Middle frontal gyrus (tissue), 1 donor: ENCODE measurements around the gene VIL1.

ENCODE experiments used
- DNase-seq: peaks from one replicate; pipeline ENCODE4 v3.0.0-alpha.2; 2015; ENCODE audit warnings: low spot score; ENCODE audit errors: extremely low spot score

Gene VIL1

DNA sequence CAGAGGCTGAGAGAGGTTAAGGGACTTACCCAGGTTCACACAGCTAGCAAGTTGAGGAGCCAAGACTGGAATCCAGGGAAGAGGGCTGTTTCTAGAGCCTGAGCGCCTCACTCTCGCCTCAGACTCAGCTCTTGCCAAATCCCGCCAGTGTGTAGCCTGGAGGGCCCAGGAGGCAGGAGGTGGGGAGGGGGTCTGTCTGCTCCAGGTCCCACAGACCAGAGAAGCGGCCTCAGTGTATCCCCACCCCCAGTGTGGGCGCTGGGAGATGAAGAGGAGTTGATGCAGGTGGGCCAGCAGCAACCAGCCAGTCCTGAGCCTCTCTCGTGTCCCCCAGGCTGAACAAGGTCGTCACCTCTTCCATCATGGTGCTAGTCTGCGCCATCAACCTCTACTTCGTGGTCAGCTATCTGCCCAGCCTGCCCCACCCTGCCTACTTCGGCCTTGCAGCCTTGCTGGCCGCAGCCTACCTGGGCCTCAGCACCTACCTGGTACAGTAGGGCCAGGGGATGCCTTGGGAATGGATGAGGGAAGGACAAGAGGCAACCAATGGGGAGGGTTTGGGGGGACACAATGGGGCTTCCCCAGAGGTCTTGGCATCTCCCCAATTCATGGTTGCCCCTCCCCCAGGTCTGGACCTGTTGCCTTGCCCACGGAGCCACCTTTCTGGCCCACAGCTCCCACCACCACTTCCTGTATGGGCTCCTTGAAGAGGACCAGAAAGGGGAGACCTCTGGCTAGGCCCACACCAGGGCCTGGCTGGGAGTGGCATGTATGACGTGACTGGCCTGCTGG is 24.4 kb upstream of the VIL1 start:
- DNase-seq, result no peak

DNA sequence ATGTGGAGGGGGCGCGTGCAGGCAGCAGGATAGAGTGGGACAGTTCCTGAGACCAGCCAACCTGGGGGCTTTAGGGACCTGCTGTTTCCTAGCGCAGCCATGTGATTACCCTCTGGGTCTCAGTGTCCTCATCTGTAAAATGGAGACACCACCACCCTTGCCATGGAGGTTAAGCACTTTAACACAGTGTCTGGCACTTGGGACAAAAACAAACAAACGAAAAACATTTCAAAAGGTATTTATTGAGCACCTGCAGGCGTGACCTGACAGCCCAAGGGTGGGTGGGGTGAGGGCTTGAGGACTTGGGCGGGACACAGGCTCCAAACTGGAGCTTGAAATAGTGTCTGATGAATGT is 23.9 kb upstream of the VIL1 start:
- DNase-seq, result no peak

DNA sequence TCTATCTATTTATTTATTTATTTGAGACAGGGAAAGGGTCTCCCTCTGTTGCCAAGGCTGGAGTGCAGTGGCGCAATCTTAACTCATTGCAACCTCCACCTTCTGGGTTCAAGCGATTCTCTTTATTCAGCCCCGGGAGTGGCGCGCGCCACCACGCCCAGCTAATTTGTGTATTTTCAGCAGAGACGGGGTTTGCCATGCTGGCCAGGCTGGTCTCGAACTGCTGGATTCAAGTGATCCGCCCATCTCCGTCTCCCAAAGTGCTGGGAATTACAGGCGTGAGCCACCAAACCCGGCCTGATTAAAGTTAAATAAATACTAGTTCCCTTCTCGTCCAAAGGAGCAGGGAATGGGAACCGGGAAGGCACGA is 23.5 kb upstream of the VIL1 start:
- no peak for DNase-seq

DNA sequence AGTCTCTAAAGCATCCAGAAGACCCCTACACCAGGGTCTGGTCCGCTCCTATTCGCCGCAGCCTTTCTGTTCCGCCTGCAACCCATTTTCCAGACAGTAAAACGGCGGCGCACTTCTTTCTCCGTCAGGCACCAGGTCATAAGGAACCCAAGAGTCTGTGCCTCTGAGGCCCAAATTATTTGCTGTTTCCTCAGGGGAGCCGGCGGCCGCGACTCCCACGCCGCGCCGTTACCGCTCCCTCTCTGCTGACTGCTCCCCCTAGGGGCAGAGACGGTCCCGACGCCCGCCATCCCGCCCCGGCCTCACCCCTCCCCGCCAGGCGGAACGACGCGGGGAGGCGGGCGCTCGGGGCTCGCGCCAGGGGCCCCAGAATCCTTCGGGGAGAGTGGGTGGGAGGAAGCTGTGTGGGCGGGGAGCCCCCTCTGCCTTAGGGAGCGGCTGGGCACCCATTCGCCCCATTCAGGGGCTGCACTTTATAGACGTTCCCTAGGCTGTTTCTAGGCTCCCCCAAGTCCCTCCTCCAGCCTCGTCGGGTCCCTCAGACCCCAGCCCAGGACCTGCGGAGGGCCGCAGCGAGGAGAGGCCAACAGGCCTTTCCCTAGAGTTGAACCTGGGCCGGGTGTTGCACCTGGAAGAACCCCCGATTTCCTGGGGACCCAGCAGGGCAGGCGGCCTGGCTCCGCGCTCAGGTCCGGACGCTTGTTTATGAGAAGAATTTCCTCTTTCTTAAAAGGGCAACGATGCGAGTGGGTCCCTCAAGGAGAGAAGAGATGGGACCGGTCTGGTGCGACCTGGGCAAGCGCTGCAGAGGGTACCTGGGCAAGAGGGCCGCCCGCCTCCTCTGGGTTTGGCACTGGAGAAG is 22.9 kb upstream of the VIL1 start:
- DNase-seq, result peak; percentile 88

DNA sequence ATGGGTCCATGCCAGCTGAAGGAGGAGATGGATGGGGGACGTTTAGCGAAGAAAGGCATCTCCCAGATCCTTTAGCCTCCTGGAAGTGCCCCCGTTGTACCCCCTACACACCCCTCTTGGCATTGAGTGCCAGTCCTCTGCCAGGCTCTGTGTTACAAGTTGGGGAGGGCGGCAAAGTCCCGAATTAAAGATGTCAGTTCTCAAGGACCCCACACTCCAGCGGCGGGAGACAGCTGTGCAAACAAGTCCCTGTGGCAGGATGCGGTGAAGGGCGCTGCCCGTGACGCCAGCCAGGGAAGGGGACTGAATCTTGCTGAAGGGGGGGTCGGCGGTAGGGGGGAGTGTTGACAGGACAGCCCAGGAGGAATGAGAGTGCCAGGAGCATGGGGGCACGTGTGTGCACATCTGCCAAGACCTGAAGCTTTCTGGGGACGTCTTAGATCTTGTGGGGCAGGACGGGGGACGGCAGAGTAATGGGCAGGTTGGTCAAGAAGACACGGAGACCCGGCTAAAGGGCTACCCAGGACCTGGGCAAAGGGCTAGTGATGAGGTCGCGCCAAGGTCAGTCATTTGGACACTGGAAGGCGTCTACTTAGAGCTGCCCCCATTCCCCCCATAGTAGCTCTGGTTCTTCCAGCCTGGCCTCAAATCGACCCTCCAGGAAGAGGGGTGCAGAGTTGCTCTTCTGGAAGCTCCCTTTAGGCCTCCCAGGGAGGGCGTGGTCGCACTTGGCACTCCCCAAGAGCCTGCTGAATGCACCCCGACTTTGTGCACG is 22.0 kb upstream of the VIL1 start:
- DNase-seq, result no peak

DNA sequence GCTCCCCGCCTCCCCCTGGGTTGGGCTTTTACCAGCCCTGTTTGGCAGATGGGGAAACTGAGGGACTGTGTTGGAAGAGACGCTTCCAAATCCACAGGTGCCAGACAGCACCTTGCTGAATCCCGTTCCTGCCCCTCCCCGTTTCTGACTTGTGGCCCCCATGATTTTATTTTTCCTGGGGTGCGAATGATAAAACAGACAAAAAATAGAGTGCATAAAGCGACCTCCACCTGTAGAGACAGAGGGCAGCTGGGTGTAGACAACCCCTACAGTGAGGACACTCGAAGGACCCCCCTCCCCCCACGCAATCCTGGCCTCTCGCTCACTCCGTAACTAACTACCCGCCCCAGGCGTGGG is 21.5 kb upstream of the VIL1 start:
- DNase-seq, result no peak

DNA sequence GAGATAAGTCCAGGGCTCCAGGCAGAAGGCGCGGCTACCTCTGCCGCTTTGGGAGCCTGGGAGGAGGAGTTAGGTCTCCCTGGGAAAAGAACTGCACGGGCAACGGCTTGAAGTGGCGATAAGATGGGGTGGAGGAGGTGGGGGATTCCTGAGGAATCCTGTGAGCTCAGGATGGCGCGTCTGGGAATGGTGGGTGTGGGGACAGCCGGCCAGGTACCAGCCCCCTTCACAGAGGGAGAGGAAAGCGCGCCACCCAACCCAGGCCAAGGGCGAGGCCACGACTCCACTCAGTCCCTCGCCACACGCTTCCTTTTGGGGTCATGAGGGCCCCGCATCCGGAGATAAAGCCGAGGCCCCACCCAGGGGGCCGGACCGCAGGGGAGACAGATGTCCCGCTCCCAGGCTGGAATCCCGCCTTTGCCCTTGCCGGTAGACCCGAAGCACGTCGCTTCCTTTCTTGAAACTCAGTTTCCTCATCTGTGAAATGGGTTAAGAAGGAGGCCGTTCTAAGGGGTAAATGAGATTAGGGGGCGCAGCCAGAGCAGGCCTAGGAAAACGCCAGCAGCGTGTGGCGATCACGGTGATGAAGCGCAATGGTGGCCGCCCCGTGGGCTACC is 21.0 kb upstream of the VIL1 start:
- DNase-seq, result no peak

DNA sequence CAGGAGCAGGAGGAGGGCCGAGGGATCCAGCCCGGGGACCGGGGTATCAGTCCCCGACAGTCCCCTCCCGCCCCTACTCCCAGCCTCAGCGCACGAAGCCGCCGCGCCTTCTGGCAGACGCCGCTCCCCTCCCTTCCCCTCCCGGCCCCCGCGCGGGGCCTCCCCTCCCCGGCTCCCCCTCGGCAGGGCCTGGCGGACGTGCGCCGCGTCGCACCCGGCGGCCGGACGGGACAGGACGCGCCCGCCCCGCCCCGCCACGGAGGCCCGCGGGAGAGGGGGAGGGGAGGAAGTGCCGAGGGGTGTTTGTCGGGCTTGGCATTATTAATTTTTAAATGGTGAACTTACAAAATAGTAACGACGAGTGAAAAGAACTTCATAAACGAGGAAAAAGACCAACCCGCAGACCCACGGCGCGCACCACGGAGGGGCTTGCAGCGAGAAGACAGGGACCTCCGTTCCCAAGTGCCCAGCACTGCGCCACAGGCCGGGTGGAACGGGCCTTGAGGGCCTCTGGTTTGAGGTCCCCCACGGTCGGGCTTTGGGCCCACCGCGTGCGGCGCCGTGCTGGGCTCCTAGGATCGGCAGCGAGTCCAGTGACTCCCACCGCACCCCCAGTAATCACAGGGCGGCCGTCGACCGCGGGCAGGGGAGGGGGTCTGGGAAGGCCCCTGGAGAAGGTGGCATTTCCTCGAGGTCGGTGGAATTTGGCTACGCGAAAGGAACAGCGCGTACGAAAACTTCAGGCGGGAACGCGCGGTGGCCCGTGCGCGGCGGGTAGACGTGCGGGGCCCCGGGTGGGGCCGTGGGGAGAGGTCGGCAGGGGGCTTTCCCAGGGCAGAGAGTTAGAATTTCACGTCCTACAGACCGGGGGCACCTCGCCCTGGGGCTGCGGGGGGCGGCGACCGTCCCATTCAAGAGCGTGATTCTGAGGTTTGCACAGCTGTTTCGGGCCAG is 20.2 kb upstream of the VIL1 start:
- DNase-seq, result peak; percentile 30

DNA sequence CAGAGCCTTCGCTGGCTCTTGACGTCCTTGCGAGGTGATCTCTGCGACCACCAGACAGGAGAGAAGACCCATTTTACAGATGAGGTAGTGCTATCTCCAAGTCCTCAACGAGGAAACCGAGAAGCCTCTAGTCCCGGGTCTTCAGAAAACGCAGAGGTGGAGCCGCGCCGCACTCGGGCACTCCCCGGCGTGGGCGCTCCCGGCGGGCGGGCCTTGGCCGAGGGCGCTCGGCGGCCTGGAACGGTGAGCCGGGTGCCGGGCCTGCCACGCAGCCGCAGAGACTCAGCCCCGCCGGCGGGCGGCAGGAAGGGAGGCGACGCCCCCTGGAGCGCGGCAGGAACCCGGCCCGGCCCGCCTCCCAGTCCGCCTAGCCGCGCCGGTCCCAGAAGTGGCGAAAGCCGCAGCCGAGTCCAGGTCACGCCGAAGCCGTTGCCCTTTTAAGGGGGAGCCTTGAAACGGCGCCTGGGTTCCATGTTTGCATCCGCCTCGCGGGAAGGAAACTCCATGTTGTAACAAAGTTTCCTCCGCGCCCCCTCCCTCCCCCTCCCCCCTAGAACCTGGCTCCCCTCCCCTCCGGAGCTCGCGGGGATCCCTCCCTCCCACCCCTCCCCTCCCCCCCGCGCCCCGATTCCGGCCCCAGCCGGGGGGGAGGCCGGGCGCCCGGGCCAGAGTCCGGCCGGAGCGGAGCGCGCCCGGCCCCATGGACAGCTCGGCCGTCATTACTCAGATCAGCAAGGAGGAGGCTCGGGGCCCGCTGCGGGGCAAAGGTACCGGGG is 19.3 kb upstream of the VIL1 start, which contains the start of gene CTDSP1:
Gene CTDSP1 (plus strand): TSS at position 478 of the 776 bp plus-strand sequence. CDS start 223 bp downstream, at position 701.
- peak; percentile 88 for DNase-seq

DNA sequence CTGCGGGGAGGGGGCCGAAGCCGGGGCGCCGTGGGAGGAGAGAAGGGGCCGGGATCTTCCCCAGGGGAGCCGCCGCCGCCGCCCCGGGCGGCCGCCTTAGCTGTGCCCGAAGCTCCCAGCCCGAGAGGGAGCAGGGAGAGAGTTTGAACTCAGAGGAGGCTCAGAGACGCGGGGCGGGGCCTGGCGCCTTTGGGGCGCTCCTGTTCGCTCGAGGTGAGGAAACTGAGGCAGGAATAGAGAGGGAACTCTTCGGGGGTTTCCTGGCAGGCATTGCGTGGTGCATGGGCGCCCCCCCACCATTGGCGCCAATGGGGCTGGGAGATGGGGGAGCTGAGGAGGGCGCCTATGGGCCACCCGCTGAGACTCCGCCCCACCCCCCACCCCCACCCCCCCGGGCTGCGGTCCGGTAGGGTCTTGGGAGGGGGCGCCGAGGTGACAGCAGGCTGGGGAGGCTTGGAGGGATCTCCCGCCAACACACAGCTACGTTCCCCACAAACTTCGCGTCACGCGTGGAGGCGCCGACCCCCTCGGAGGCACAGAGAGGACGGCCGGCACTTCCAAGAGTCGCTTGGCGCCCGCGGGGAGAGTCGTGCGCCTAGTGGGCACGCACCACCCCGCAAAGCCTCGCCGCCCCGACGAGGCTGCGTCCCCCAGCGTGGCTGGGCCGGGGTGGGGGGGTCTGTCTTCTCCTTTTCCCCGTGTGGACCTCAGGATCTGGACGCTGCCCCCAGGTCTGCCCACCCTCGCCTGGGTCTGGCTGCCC is 18.6 kb upstream of the VIL1 start:
- DNase-seq, result no peak

DNA sequence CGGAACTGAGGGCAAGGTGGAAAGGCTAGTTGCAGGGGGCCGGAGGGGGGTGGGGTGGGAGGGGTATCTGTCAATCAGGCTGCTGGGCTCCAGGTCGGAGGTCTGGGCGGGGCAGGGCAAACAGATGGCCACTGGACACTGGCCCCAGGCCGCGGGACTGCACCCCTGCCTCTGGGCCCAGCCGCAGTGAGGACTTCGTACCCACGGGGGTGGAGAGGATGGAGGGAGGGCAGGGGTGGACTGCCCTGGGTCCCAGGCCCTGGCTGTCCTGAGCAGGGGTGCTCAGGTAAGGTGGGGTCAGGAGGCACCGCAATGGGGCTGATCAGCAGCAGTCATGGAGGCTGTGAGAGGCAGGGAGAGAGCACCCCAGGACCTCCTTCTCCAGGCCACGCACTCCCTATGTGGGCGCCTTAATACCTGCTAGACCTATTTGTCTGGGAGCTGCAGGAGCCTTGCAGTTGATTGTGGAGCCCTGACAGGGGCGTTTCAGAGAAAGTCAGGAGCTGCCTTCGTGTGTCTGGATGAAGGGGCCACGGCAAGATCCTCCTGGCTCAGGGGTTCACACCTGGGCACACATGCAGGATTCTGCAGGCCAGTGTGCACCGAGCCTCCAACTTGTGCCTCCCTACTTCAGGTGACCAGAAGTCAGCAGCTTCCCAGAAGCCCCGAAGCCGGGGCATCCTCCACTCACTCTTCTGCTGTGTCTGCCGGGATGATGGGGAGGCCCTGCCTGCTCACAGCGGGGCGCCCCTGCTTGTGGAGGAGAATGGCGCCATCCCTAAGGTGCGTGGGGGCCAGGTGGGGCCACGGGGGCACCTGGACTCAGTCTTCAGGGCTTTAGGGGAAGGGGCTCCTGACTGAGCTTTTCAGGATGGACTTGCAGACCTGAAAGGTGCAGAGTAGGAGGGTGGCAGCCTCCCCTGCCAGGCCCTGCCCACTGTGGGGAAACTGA is 17.7 kb upstream of the VIL1 start:
- no peak for DNase-seq

DNA sequence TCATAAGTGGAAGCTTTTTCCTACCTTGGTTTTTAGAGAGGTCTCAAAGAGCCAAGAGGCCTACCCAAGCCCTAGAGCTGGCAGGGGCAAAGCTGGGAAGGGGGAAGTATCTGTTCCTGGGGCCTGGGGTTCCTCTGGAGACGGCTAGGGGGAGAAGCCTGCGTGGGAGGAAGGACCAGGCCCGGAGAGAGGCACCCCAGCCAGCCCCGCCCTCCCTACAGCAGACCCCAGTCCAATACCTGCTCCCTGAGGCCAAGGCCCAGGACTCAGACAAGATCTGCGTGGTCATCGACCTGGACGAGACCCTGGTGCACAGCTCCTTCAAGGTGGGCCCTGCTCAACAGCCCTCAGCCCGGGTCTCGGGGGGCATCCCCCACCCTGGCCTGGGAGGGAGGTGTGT is 17.0 kb upstream of the VIL1 start:
- DNase-seq, result no peak

DNA sequence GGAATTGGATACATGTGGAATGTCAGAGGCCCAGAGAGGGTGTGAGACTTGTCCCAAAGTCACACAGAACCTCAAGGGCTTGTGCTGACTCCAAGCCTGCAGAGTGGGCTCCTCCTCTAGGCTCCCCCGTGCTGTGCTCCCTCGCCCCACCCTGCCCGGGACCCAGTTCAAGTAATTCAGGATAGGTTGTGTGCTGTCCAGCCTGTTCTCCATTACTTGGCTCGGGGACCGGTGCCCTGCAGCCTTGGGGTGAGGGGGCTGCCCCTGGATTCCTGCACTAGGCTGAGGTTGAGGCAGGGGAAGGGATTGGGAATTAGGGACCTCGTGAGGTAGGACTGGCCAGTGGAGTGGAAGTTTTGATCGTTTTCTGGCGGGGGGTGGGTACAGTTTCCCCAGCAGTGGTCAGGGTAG is 16.4 kb upstream of the VIL1 start:
- no peak for DNase-seq

DNA sequence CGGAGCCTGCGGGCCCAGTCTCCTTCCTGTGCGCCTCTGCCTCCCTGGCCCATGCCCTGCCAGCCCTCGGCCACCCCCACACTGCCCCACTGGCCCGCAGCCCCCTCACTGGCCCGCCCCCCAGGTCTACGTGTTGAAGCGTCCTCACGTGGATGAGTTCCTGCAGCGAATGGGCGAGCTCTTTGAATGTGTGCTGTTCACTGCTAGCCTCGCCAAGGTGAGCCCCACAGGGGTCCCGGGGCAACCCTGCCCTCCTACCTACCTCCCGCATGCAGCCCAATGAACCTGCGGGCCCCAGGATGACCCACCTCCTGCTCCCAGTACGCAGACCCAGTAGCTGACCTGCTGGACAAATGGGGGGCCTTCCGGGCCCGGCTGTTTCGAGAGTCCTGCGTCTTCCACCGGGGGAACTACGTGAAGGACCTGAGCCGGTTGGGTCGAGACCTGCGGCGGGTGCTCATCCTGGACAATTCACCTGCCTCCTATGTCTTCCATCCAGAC is 16.0 kb upstream of the VIL1 start:
- no peak for DNase-seq

DNA sequence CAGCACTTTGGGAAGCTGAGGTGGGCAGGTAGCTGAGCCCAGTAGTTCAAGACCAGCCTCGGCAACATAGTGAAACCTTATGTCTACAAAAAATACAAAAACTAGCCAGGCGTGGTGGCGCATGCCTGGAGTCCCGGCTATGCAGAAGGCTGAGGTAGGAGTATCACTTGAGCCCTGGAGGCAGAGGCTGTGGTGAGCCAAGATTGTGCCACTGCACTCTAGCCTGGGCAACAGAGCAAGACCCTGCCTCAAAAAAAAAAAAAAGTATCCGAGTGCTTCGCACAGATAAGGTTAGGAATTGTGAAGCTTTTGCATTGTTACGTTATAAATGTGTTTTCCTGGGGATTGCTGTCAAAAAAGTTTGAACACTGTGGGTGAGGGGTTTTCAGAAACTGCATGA is 15.1 kb upstream of the VIL1 start:
- DNase-seq, result no peak

DNA sequence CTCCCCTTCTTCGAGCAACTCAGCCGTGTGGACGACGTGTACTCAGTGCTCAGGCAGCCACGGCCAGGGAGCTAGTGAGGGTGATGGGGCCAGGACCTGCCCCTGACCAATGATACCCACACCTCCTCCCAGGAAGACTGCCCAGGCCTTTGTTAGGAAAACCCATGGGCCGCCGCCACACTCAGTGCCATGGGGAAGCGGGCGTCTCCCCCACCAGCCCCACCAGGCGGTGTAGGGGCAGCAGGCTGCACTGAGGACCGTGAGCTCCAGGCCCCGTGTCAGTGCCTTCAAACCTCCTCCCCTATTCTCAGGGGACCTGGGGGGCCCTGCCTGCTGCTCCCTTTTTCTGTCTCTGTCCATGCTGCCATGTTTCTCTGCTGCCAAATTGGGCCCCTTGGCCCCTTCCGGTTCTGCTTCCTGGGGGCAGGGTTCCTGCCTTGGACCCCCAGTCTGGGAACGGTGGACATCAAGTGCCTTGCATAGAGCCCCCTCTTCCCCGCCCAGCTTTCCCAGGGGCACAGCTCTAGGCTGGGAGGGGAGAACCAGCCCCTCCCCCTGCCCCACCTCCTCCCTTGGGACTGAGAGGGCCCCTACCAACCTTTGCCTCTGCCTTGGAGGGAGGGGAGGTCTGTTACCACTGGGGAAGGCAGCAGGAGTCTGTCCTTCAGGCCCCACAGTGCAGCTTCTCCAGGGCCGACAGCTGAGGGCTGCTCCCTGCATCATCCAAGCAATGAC is 14.4 kb upstream of the VIL1 start:
- DNase-seq, result no peak
